GM12892 (cell line): ENCODE results near the gene DLL1.

Source experiments
- DNase-seq: peaks from one replicate; pipeline ENCODE4 v3.0.0; 2011; ENCODE audit not compliant: insufficient read length
- FAIRE-seq: peaks from 2 replicates; lab custom pipeline; 2011; peaks lifted over from hg19 to GRCh38; lab: Jason Lieb, UNC
- POLR2A ChIP-seq: IDR thresholded peaks from 2 replicates; pipeline ENCODE4 v1.6.1; 2011; ENCODE audit warnings: low read depth, low read length, control low read depth
- POLR2AphosphoS5 ChIP-seq: IDR thresholded peaks from 2 replicates; pipeline ENCODE4 v1.6.1; 2011; ENCODE audit warnings: low read depth, low read length, control low read depth
- TAF1 ChIP-seq: IDR thresholded peaks from 2 replicates; pipeline ENCODE4 v1.6.1; 2011; ENCODE audit warnings: low read depth, mild to moderate bottlenecking, control low read depth, low read length, borderline replicate concordance

The DLL1 gene

DNA sequence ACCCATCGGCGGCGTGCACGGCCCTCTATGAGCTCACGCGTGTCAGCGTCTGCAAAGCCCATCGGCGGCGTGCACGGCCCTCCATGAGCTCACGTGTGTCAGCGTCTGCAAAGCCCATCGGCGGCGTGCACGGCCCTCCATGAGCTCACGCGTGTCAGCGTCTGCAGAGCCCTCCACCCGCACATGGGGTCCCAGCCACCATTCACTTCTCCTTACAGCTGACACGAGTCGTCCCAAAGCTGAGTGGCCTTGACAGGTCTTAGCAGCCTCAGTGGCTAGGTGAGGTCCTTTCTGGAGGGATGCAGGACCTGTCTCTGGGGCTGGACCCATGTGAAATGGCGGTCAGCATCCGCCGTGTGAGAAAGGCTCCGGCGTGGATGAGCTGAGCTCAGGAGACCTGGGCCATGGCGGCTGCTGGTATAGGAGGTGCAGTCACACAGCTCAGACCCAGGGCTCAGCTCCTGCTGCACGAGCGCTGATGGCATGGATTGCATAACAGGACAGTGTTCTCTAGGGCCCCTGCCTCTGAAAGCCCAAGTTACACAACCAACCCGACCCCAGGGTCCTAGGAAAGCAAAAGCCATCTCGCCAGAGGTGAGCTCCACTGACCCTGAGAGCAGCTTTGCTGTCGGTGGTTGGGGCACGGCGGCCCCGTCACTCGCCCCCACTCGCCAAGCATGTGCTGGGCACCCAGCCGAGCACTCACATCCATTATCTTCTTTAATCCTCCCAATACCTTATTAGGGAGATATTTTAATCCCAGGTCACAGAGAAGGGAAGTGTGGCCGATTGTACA lies 38.9 kb downstream of the DLL1 start:
- no peak for FAIRE-seq
- no peak for TF ChIP-seq TAF1
- no peak for TF ChIP-seq POLR2A
- no peak for TF ChIP-seq POLR2AphosphoS5
- no peak for DNase-seq

DNA sequence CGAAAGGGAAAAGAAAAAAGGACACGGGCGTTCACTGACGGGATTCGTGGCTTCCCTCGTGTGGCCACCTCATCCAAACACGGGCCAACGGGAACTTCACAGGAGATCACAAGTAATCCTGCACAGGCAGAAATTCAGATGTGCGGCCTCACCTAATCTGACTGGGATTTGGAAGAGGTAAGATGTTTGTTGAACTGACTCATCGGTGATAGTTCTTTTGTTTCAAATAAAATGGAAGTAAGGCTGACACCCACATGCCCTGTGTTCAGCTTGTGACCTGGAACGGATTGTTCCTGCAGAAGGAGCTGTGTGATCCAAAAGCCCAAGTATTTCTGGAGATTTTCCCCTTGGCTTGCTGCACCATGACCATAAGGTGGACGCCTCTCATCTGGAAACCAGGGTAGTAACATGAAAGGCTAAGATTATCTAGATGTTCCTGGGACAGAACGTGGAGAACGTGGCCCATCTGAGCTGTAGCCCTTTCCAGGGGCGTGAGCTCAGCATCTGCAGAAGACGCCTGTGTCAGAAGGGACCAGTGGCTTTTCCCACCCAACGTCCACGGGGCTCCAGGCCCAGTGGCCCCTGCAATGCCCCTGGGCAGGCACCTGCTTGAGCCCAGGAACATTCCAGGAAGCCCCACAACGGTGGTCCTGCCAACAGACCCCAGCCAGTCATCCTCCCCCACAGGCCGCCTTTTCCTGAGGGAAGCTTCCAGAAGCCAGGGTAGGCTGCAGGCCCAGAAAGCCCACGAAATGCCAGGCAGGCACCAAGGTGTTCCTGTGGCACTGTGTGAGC lies 39.7 kb downstream of the DLL1 start:
- TF ChIP-seq POLR2A: no peak
- no peak for TF ChIP-seq POLR2AphosphoS5
- TF ChIP-seq TAF1: no peak
- DNase-seq (no peak), FAIRE-seq (no peak)

DNA sequence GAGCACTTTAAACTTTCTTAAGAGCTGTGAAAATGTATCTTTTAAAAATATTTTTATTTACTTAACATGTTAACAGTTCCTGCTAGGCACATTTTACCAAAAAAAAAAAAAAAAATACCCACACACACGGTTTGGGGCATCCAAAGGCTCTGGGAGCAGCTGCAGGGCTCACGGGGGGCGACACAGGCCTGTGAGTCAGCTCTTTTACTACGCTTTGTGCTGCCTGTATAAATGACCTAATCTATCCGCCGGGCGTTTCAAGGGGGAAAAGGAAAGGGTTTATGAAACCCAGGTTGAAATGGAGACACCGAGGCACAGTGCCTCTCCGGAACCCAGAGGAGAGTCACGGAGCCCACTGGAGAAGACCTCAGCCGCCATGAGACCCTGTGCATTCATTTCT lies 40.4 kb downstream of the DLL1 start:
- no peak for TF ChIP-seq POLR2AphosphoS5
- no peak for TF ChIP-seq POLR2A
- TF ChIP-seq TAF1: no peak
- DNase-seq (no peak), FAIRE-seq (no peak)

DNA sequence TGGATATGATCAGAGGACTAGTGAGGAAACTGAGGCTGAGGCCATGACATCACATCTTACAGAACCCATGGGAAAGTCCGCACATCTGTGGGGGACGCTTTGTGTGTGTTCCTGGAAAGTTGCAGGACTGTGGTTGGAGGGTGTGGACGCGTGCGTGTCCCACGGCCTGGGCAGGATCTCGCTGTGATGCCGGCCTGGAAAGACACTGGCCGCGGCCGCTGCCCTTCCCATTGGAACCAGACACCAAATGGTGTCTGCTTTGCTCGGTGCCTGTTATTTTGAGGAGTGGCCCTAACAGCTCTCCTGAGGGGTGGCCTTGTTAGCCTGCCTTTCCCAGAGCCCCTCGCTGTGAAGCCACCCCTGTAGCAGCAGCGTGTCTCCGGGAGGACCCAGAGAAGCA lies 41.1 kb downstream of the DLL1 start:
- no peak for FAIRE-seq
- TF ChIP-seq POLR2AphosphoS5: no peak
- TF ChIP-seq POLR2A: no peak
- TF ChIP-seq TAF1: no peak

DNA sequence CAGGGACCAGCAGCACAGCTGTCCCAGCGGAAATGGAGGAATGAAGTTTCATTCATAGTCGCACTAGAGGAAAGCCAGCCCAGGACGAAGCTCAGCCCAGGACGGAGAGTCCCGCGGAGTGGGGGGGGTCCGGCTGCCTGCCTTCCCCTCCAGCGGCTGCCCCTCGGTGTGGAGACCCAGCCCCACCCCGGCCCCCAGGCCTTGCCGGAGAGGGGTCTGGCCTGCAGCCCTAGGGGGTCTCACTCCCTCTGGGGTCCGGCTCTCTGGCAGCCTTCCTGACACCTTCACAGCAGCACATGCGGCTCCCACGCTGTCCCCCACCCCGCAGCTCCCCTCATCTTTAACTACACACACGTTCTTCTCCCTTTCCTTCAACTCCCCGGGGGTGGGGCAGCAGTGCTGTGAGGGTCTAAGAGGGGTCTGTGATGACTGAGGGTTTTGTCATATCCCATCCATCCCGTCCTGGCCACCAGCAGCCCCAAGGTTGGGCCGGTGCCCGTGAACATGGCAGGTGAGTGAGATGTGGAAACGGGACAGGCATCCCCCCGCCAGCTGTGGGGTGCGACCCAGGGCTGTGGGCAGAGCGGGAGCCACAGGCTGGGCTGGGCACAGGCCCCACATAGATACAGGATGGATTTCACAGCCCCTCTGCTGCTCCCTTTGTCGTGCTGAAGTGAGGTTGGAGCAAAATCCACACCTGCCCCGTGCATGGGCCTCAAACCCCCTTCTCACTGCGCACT lies 41.8 kb downstream of the DLL1 start:
- FAIRE-seq: no peak
- no peak for TF ChIP-seq POLR2AphosphoS5
- no peak for TF ChIP-seq POLR2A
- TF ChIP-seq TAF1: no peak
- DNase-seq: no peak

More for the DNA sequence above, 41.1 kb downstream of the DLL1 start:
- no peak for DNase-seq

DNA sequence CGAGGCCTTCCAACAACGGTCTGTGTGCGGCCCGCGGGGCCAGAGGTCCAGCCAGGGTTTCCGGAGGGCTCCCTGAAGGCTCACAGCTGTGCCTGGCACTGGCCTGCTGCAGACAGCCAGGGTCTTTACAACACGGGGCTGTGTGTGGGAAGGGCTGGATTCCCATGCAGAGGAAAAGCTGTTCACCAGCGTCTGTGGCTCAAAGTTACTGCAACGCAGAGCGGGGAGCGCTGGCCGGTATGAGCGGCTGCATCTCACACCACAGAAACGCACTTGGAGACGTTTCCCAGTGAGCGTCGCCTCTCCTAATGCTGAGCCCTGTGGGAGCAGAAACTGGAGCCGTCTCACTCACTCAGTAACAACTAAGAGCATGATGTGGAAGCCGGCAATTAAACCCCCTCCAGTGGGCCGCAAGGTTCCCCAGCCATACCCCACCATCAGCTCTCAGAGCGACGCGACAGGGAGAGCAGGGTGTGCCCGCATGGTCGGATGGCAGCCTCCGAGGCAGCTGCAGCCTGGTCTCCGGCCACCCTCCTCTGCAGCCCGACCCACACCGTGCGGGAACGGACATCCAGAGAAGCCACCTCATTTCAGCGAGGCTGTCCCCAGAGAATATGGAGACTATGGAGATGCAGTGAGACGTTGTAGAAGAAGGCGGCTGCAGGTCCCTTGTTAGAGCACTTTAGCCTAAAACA lies 42.6 kb downstream of the DLL1 start:
- FAIRE-seq (no peak), DNase-seq (no peak)
- no peak for TF ChIP-seq POLR2A
- no peak for TF ChIP-seq TAF1
- no peak for TF ChIP-seq POLR2AphosphoS5

DNA sequence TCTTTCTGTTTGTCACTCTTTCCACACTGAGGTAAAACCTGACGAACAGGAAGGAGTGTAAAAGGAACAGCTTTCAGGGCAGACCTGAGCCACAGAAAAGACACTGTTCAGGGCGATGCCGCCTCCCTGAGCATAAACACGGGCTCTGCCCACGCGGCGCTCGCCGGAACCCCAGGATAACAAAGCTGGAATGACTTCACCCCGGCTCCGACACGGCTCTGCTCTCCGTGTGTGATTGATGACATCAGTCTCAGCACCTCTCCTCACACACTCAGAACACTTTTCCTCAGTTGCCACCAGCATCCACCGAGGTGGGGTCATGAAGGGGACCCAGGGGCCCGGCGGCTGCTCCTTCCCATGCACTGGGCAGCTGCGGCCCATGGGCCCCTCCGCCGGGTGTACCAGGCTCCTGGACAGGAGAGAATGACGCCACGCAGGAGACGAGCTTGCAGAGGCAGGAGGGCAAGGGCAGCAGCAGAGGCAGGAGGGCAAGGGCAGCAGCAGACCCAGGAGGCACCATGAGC lies 43.6 kb downstream of the DLL1 start:
- no peak for DNase-seq
- TF ChIP-seq TAF1 (no peak), POLR2A (no peak), POLR2AphosphoS5 (no peak)
- FAIRE-seq: no peak

DNA sequence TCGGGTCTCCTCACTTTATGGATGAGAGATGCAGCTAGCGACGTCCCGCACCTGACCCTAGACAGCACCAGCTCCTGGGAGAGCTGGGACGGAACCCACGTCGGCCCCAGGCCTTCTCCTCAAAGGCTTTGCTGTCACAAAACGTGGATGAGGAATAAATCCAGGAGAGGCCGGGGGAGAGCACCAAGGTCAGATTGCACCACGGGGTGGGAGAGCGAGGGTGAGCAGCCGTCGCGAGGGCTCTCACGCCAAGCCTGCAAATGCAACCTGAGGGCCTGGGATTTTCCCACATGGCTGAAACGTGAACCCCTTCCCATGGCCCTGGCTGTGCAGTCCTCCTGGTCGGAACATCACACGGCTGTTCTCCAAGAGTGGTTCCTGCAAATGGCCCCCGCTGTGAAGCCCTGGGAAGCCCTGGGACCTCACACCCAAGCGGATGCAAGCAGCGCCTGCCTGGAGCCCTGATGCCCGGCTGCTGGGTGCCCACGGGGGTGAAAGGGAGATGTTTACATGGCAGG lies 45.3 kb downstream of the DLL1 start:
- TF ChIP-seq TAF1 (no peak), POLR2AphosphoS5 (no peak), POLR2A (no peak)
- FAIRE-seq (no peak), DNase-seq (no peak)

DNA sequence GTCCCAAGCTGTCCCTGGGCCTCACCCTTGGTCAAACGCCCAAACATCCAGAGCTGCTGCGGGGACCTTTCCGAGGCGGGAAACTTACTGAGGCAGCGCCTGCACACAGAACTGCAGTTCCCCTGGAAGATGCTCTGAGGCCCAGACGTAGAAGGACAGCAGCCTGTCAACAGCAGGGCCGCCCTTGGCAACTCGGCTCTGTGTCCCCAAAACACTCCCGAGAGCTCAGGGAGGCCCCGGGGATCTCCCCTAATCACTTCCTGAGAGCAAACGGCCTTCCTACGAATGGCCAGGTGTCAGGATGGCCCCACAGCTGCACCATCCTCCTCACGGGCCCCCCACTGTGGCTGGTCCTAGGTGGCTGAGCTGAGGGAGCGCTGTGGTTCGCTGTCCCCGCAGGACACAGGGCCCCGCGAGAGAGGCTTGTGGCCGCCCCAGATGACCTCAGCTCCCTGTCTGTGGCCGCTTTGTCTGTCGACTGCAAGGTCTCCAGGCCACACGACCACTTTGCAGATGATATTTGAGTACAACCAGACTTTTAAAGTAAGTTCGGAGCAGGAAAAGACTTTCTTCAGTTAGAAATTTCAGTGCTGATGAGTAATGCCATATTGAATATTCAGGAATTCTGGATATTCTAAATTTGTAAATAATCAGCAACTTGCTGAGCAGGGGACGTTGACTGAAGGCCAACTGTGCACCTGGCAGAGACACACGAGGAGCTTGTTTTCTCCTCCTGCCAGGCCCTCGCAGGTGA lies 46.0 kb downstream of the DLL1 start:
- no peak for FAIRE-seq
- TF ChIP-seq TAF1: no peak
- no peak for TF ChIP-seq POLR2AphosphoS5
- TF ChIP-seq POLR2A: no peak
- no peak for DNase-seq

DNA sequence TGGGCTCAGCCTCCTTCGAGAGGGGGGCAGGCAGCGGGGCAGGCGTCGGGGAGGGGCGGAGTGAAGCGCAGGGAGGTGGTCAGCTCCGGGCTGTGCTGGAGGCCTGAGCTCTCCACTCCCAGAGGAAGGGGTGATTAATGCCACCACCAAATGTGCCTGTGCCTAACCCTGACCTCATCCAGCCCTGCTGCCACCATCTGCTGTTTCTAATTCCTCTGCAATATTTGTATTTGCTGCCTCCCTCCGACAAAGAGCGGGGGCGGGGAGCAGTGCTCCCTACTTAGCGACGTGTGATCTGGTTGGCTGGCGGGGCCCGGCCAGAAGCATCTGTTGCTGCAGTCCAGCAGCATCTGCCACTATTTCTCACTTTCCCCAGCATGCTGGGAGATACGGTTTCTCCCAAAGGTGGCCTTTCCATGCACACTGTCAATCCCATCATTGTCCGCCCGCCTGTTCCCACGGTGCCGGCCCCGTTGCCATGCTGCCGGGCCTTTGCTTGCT lies 47.0 kb downstream of the DLL1 start:
- no peak for DNase-seq
- FAIRE-seq: no peak
- no peak for TF ChIP-seq TAF1

DNA sequence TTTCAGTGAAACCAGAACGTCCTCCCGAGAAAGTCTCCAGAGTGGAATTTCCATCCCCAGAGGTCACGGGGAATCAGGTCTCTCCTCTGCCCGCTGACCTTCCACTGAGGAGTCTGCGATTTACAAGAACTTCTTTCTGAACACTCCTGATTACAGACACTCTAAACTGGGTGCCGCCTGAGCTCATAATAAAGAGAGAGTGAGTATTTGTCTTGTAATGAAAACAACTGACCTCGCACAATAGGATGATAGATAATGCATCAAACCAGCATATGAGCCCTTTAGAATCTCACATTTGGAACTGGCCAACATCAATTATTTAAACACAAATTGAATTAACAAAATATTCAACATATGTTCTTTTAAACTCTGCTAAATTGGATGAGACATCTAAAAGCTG lies 47.5 kb downstream of the DLL1 start:
- DNase-seq (no peak), FAIRE-seq (no peak)
- TF ChIP-seq POLR2A: no peak
- TF ChIP-seq TAF1: no peak
- TF ChIP-seq POLR2AphosphoS5: no peak
